Testis (tissue), 3 donors: Measurements from ENCODE around the gene ARID3A. TPM values are rescaled to one million over a fixed set of nuclear protein-coding genes. Genes with fewer than 3 reads are reported as not detected.

Experiments
- DNase-seq: peaks from one replicate; pipeline ENCODE4 v3.0.0-alpha.2; 2019
- H3K27ac ChIP-seq, 2 donors: fragments of 200-600 bp; sonication (generic); one replicate each; pipeline ENCODE4 v1.5.1; 2019
- H3K27me3 ChIP-seq: fragments of 200-600 bp; sonication (generic); one replicate; pipeline ENCODE4 v1.5.1; 2019
- H3K36me3 ChIP-seq: fragments of 200-600 bp; sonication (generic); one replicate; pipeline ENCODE4 v1.5.1; 2017; ENCODE audit warnings: low read depth; ENCODE audit errors: missing control alignments
- H3K4me1 ChIP-seq: fragments of 200-600 bp; sonication (generic); one replicate; pipeline ENCODE4 v1.5.1; 2019
- H3K4me3 ChIP-seq, 2 donors: fragments of 200-600 bp; sonication (generic); one replicate each; pipeline ENCODE4 v1.5.1; 2017 to 2019
- H3K9me3 ChIP-seq: fragments of 200-600 bp; sonication (generic); one replicate; pipeline ENCODE4 v1.5.1; 2017
- POLR2A ChIP-seq: fragments of 450-650 bp; IDR thresholded peaks from one replicate; pipeline ENCODE4 v1.6.1; 2017; ENCODE audit warnings: antibody characterized with exemption, mild to moderate bottlenecking, moderate library complexity
- WGBS, 2 donors: methylation state at CpG; one replicate each; pipeline ENCODE4 v1.1.5; 2018; 5-methylcytosine and 5-hydroxymethylcytosine counted together
- intact Hi-C: fragments of 100-400 bp; cut with DNase I; formaldehyde crosslinking; loops from one replicate; pipeline ENCODE4 v1.15.1; 2023; ENCODE audit warnings: low total_unique reads
- polyA plus RNA-seq: library from polyadenylated mRNA; stranded (reverse); fragments of 350-450 nt; fragmentation: Illumina TruSeq; extraction: RNeasy Lipid Tissue Mini Kit (QIAGEN cat#74804); gene quantifications from one replicate; pipeline ENCODE4 v1.2.3, GENCODE V29; 2014; ENCODE audit warnings: low read depth, low replicate concordance; ENCODE audit not compliant: insufficient read depth
- total RNA-seq, 2 donors: library from RNA; depleted of rRNA; stranded (reverse); fragments of >200 nt; gene quantifications; one replicate each; pipeline ENCODE4 v1.2.3, GENCODE V29; 2016
- TF ChIP-seq, protein P1 (sequence below), 3 experiments: fragments of 450-650 bp in 2 of 3; fragments of 200-600 bp in 1 of 3; sonication (generic) in 1 of 3; IDR thresholded peaks; one replicate each; pipeline ENCODE4 v1.5.1; 2016 to 2019; ENCODE audit warnings: antibody characterized with exemption in 3 of 3, mild to moderate bottlenecking in 2 of 3, moderate library complexity in 1 of 3

Gene ARID3A
- total and polyA plus RNA-seq, 3 donors from 2014 or later: 15.3 to 38.2 (median 26.5) TPM

DNA sequence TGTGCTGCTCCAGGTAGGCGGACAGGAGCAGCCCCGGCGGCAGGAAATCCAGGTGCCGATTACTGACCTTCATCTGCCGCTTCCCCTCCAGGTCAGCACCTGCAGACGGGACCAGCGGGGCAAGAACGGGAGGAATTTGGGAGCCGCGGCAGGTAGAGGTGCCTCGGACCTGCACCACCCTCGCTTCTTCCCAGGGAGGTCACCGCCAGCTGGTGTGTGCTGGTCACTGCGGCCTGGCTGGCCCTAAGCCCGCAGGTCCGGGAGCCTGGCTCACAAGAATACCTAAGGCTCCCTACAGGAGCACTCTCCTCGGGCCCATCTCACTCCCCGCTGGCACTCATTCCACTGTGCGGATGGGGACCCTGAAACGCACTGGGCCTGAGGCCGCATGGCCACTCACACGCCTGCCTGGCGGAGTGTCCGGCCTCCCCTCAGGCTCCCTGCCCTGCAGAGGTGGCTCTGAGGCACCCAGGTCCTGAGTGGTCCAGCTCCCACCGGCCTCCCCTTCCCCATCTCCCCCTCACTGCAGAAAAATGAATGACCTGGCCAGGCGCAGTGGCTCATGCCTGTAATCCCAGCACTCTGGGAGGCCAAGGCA lies 28.3 kb upstream of the ARID3A start:
- H3K27me3 ChIP-seq: no peaks in the 10 kb centered on the region
- TF ChIP-seq POLR2A: no peak
- TF ChIP-seq, protein P1, sequence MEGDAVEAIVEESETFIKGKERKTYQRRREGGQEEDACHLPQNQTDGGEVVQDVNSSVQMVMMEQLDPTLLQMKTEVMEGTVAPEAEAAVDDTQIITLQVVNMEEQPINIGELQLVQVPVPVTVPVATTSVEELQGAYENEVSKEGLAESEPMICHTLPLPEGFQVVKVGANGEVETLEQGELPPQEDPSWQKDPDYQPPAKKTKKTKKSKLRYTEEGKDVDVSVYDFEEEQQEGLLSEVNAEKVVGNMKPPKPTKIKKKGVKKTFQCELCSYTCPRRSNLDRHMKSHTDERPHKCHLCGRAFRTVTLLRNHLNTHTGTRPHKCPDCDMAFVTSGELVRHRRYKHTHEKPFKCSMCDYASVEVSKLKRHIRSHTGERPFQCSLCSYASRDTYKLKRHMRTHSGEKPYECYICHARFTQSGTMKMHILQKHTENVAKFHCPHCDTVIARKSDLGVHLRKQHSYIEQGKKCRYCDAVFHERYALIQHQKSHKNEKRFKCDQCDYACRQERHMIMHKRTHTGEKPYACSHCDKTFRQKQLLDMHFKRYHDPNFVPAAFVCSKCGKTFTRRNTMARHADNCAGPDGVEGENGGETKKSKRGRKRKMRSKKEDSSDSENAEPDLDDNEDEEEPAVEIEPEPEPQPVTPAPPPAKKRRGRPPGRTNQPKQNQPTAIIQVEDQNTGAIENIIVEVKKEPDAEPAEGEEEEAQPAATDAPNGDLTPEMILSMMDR (IDR thresholded peaks at IDR 0.05): no peak
- H3K27ac ChIP-seq: no peak overlapping the region
- no peaks in the 10 kb centered on the region for H3K36me3 ChIP-seq
- intact Hi-C loops: no loop called here
- no peak overlapping the region for H3K4me3 ChIP-seq
- H3K4me1 ChIP-seq: no peaks in the 10 kb centered on the region
- WGBS, 2 donors: 92 to 93% methylated on average over 22 to 25 of the region's 26 CpGs
- H3K9me3 ChIP-seq: no peaks in the 10 kb centered on the region
- DNase-seq: no peak

DNA sequence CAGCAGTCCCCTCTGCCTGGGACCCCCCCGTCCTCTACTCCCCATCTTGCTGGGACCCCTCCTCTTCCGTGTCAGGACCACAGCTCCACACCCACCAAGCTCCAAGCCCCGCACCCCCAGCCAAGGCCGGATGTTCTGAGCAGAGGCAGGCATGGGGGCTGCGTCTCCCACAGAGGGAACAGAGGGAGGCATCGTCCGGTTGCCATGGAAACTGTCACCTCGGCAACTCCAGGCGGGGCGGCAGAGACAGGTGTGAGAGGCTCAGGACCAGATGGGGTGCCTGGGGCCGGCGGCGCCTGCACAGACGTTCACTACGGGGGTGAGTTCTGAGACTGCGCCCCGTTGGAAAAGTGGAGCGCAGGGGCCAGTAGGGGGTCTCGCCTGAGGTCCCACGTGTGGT lies 27.2 kb upstream of the ARID3A start:
- no peak overlapping the region for H3K4me3 ChIP-seq
- H3K27me3 ChIP-seq: no peaks in the 10 kb centered on the region
- 73 to 75% methylated on average over 20 of the region's 20 CpGs for WGBS, 2 donors
- TF ChIP-seq, protein P1 (IDR thresholded peaks at IDR 0.05): no peak
- TF ChIP-seq POLR2A: no peak
- no peaks in the 10 kb centered on the region for H3K9me3 ChIP-seq
- DNase-seq: peak; percentile 62
- intact Hi-C loops: no loop called here
- H3K4me1 ChIP-seq: no peaks in the 10 kb centered on the region
- H3K36me3 ChIP-seq: no peaks in the 10 kb centered on the region
- H3K27ac ChIP-seq: no peak overlapping the region

DNA sequence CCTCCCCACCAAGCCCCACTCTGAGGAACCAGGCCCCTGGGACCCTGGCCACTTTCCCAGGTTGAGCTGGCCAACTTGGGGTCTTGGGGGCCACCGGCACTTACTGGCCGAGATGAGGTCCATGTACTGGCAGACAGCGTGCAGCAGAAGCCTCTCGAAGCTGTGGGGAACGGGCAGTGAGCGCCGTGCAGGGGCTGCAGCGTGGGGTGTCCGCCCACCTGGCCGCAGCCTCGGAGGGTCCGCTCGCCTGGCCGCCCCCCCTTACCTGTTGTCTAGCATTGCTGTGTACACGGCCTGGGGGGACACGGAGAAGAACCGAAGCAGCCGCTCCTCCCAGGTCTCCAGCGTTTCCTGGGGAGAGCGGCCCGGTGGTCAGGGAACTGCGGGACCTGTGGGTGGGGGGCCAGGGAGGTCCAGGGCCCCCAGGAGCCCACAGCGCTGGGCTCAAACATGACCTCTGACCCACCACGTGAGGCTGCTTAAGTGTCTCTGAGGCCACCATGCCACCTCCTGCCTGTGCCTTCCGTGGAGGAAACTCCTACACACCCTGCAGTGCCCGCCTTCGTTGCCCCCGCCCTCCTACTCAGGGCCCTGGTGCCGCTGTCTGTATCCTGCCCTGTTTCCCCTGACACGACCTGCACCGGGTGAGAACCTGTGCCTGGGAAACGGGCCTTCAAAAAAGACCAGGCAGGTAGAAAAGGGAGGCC lies 26.3 kb upstream of the ARID3A start:
- WGBS, 2 donors: 85 to 88% methylated on average over 12 to 32 of the region's 32 CpGs
- no peak overlapping the region for H3K4me3 ChIP-seq
- intact Hi-C loops: no loop called here
- DNase-seq: no peak
- no peaks in the 10 kb centered on the region for H3K9me3 ChIP-seq
- TF ChIP-seq POLR2A: no peak
- TF ChIP-seq, protein P1 (IDR thresholded peaks at IDR 0.05): no peak
- no peaks in the 10 kb centered on the region for H3K36me3 ChIP-seq
- no peak overlapping the region for H3K27ac ChIP-seq
- H3K27me3 ChIP-seq: no peaks in the 10 kb centered on the region
- H3K4me1 ChIP-seq: no peaks in the 10 kb centered on the region

DNA sequence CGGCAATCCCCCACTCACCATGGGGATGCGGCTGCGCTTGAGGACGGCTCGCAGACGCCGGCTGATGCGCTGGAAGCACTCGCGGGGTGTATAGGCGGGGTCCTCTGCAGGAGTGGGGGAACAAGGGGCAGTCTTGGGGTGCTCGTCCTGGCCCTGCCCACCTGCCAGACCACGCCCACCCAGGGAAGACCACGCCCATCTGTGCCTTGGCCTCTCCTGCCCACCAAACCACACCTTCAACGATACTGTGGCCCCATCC lies 25.9 kb upstream of the ARID3A start:
- WGBS, 2 donors: 86 to 89% methylated on average over 7 to 15 of the region's 15 CpGs
- no peaks in the 10 kb centered on the region for H3K9me3 ChIP-seq
- H3K36me3 ChIP-seq: no peaks in the 10 kb centered on the region
- no peak overlapping the region for H3K27ac ChIP-seq
- no peak for DNase-seq
- no peaks in the 10 kb centered on the region for H3K27me3 ChIP-seq
- no peaks in the 10 kb centered on the region for H3K4me1 ChIP-seq
- intact Hi-C loops: no loop called here
- TF ChIP-seq POLR2A: no peak
- TF ChIP-seq, protein P1 (IDR thresholded peaks at IDR 0.05): no peak
- no peak overlapping the region for H3K4me3 ChIP-seq
